WTC11 (cell line): ENCODE measurements around the gene TRA2A. TPM values are rescaled to one million over a fixed set of nuclear protein-coding genes. Genes with fewer than 3 reads are reported as not detected.

Source experiments
- ATAC-seq: fragments of 200-7000 bp; cut with Tn5 transposase; 2 replicates; pipeline ENCODE4 v1.10.0; 2021; ENCODE audit warnings: mild to moderate bottlenecking, moderate library complexity
- CTCF ChIA-PET: fragments of 300-600 bp; sonication (Branson Sonifier 250); formaldehyde crosslinking; loops from one replicate; lab custom pipeline; 2021; ENCODE audit warnings: antibody characterized with exemption; lab: Charles Lee
- POLR2A ChIA-PET: fragments of 350-600 bp; sonication (Branson Sonifier 250); formaldehyde crosslinking; loops from one replicate; lab custom pipeline; 2021; ENCODE audit warnings: antibody characterized with exemption; lab: Charles Lee
- DNase-seq: peaks from one replicate; pipeline ENCODE4 v3.0.0; 2021; ENCODE audit warnings: low spot score
- H3K27ac Mint-ChIP-seq: 2 replicates; pipeline ENCODE4 v1.8.0; 2021; ENCODE audit warnings: mixed read lengths
- H3K27me3 Mint-ChIP-seq: 2 replicates; pipeline ENCODE4 v1.8.0; 2021; ENCODE audit warnings: low read depth, mild to moderate bottlenecking, moderate library complexity, mixed read lengths
- H3K36me3 Mint-ChIP-seq: 2 replicates; pipeline ENCODE4 v1.8.0; 2021; ENCODE audit warnings: mixed read lengths
- H3K4me1 Mint-ChIP-seq: 2 replicates; pipeline ENCODE4 v1.8.0; 2022; ENCODE audit warnings: mixed read lengths
- H3K4me3 Mint-ChIP-seq: 2 replicates; pipeline ENCODE4 v1.8.0; 2021; ENCODE audit warnings: mild to moderate bottlenecking, moderate library complexity, mixed read lengths
- H3K9me3 Mint-ChIP-seq: 2 replicates; pipeline ENCODE4 v1.8.0; 2021; ENCODE audit warnings: mixed read lengths
- ESRRA ChIP-seq: sonication (generic); formaldehyde crosslinking; IDR thresholded peaks from 2 replicates; pipeline ENCODE4 v1.8.1; 2022; ENCODE audit warnings: mild to moderate bottlenecking, missing genetic modification reagents, borderline replicate concordance
- IRF2 ChIP-seq: sonication (generic); formaldehyde crosslinking; IDR thresholded peaks from 2 replicates; pipeline ENCODE4 v1.8.0; 2022; ENCODE audit warnings: low read depth, missing genetic modification reagents, borderline replicate concordance
- JUN ChIP-seq: sonication (generic); formaldehyde crosslinking; IDR thresholded peaks from 2 replicates; pipeline ENCODE4 v1.8.0; 2023; ENCODE audit warnings: mild to moderate bottlenecking, missing genetic modification reagents
- ZNF219 ChIP-seq: sonication (generic); formaldehyde crosslinking; IDR thresholded peaks from 2 replicates; pipeline ENCODE4 v1.8.0; 2023; ENCODE audit warnings: missing genetic modification reagents, mild to moderate bottlenecking, borderline replicate concordance
- ZNF423 ChIP-seq: fragments of 250-450 bp; sonication (Bioruptor Pico); IDR thresholded peaks from 2 replicates; pipeline ENCODE4 v2.1.2; 2022; ENCODE audit warnings: mild to moderate bottlenecking, moderate library complexity
- total RNA-seq: library from RNA; stranded (reverse); gene quantifications from 3 replicates; pipeline ENCODE4 v1.2.3, GENCODE V29; 2021
- TF ChIP-seq, protein P1 (sequence below): fragments of 250-450 bp; sonication (Bioruptor Pico); IDR thresholded peaks from 2 replicates; pipeline ENCODE4 v1.9.0; 2021; ENCODE audit warnings: mild to moderate bottlenecking, borderline replicate concordance
- TF ChIP-seq, protein P2 (sequence below): sonication (generic); formaldehyde crosslinking; IDR thresholded peaks from 2 replicates; pipeline ENCODE4 v1.8.1; 2023; ENCODE audit warnings: mild to moderate bottlenecking, moderate library complexity, missing genetic modification reagents
- TF ChIP-seq, protein P3 (sequence below): sonication (generic); formaldehyde crosslinking; IDR thresholded peaks from 2 replicates; pipeline ENCODE4 v1.8.1; 2023; ENCODE audit warnings: mild to moderate bottlenecking, missing genetic modification reagents
- TF ChIP-seq, protein P4 (sequence below): sonication (generic); formaldehyde crosslinking; IDR thresholded peaks from 2 replicates; pipeline ENCODE4 v1.8.1; 2023; ENCODE audit warnings: mild to moderate bottlenecking, missing genetic modification reagents, borderline replicate concordance
- TF ChIP-seq, protein P5 (sequence below): sonication (generic); formaldehyde crosslinking; IDR thresholded peaks from 2 replicates; pipeline ENCODE4 v1.8.1; 2023; ENCODE audit warnings: mild to moderate bottlenecking, missing genetic modification reagents
- TF ChIP-seq, protein P6 (sequence below): sonication (generic); formaldehyde crosslinking; IDR thresholded peaks from 2 replicates; pipeline ENCODE4 v1.8.0; 2023; ENCODE audit warnings: missing genetic modification reagents
- TF ChIP-seq, protein P7 (sequence below): sonication (generic); formaldehyde crosslinking; IDR thresholded peaks from 2 replicates; pipeline ENCODE4 v1.8.0; 2022; ENCODE audit warnings: mild to moderate bottlenecking, missing genetic modification reagents
- TF ChIP-seq, protein P8 (sequence below): sonication (generic); formaldehyde crosslinking; IDR thresholded peaks from 2 replicates; pipeline ENCODE4 v1.8.0; 2022; ENCODE audit warnings: mild to moderate bottlenecking, missing genetic modification reagents

The TRA2A gene
- total RNA-seq, 1 experiment from 2014 or later: 110 TPM

DNA sequence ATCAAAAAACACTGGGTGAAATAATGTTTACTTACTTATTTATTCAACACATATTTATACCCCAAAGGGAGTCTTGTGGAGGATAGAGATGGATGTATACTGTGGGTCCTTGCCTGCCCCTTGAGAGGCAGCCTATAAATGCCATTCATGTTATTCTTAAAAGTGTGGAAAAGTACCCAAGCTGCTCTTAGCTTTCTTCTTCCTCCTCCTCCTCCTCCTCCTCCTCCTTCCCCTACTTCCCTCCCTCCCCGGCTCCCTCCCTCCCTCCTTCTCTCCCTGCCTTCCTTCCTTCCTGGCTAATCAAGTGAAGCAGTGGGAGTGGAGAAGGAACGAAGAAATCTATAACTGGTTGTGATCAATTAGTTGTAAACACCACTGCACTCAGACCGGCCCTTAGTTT is 40.3 kb downstream of the TRA2A start (continued):
- TF ChIP-seq, protein P1, sequence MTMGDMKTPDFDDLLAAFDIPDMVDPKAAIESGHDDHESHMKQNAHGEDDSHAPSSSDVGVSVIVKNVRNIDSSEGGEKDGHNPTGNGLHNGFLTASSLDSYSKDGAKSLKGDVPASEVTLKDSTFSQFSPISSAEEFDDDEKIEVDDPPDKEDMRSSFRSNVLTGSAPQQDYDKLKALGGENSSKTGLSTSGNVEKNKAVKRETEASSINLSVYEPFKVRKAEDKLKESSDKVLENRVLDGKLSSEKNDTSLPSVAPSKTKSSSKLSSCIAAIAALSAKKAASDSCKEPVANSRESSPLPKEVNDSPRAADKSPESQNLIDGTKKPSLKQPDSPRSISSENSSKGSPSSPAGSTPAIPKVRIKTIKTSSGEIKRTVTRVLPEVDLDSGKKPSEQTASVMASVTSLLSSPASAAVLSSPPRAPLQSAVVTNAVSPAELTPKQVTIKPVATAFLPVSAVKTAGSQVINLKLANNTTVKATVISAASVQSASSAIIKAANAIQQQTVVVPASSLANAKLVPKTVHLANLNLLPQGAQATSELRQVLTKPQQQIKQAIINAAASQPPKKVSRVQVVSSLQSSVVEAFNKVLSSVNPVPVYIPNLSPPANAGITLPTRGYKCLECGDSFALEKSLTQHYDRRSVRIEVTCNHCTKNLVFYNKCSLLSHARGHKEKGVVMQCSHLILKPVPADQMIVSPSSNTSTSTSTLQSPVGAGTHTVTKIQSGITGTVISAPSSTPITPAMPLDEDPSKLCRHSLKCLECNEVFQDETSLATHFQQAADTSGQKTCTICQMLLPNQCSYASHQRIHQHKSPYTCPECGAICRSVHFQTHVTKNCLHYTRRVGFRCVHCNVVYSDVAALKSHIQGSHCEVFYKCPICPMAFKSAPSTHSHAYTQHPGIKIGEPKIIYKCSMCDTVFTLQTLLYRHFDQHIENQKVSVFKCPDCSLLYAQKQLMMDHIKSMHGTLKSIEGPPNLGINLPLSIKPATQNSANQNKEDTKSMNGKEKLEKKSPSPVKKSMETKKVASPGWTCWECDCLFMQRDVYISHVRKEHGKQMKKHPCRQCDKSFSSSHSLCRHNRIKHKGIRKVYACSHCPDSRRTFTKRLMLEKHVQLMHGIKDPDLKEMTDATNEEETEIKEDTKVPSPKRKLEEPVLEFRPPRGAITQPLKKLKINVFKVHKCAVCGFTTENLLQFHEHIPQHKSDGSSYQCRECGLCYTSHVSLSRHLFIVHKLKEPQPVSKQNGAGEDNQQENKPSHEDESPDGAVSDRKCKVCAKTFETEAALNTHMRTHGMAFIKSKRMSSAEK (CRISPR knock-in tag): no peak
- TF ChIP-seq, protein P2, sequence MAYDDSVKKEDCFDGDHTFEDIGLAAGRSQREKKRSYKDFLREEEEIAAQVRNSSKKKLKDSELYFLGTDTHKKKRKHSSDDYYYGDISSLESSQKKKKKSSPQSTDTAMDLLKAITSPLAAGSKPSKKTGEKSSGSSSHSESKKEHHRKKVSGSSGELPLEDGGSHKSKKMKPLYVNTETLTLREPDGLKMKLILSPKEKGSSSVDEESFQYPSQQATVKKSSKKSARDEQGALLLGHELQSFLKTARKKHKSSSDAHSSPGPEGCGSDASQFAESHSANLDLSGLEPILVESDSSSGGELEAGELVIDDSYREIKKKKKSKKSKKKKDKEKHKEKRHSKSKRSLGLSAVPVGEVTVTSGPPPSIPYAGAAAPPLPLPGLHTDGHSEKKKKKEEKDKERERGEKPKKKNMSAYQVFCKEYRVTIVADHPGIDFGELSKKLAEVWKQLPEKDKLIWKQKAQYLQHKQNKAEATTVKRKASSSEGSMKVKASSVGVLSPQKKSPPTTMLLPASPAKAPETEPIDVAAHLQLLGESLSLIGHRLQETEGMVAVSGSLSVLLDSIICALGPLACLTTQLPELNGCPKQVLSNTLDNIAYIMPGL (CRISPR knock-in tag): no peak
- TF ChIP-seq JUN (CRISPR knock-in tag): no peak
- TF ChIP-seq, protein P3, sequence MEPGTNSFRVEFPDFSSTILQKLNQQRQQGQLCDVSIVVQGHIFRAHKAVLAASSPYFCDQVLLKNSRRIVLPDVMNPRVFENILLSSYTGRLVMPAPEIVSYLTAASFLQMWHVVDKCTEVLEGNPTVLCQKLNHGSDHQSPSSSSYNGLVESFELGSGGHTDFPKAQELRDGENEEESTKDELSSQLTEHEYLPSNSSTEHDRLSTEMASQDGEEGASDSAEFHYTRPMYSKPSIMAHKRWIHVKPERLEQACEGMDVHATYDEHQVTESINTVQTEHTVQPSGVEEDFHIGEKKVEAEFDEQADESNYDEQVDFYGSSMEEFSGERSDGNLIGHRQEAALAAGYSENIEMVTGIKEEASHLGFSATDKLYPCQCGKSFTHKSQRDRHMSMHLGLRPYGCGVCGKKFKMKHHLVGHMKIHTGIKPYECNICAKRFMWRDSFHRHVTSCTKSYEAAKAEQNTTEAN: no peak

DNA sequence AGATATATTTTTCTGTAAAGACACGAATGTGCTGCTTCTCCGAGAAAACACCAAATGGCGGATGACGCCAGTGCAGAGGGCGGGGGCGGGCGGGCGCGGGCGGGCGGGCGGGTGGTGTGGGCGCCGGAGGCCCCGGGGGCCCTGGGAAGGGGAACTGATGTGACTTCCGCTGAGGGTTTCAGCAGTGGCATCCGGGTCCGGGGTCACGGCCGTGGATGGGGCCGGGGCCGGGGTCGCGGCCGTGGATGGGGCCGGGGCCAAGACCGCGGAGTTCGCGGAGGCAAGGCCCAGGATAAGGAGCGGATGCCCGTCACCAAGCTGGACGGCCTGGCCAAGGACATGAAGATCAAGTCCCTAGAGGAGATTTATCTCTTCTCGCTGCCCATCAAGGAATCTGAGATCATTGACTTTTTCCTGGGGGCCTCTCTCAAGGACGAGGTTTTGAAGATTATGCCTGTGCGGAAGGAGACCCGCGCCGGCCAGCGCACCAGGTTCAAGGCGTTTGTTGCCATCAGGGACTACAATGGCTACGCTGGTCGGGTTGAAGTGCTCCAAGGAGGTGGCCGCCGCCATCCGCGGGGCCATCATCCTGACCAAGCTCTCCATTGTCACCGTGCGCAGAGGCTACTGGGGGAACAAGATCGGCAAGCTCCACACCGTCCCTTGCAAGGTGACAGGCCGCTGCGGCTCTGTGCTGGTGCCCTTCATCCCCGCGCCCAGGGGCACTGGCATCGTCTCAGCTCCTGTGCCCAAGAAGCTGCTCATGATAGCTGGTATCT is 41.2 kb downstream of the TRA2A start:
- Mint-ChIP-seq H3K27me3 (no peaks in the 10 kb centered on the region), H3K36me3 (no peaks in the 10 kb centered on the region), H3K9me3 (no peaks in the 10 kb centered on the region), H3K27ac (peak overlapping the region; percentile 94), H3K4me1 (peaks cover 18% of the 10 kb centered on the region), H3K4me3 (peak overlapping the region; percentile 82)
- peak; percentile 26 for ATAC-seq
- DNase-seq: peak; percentile 24
- POLR2A ChIA-PET: interaction anchor here (0.5 to 1.2 kb wide), 4 partner anchors 12 to 218 kb away, joined by 3 to 9 read pairs (median 3); partner anchors contain the start of gene IGF2BP3
- CTCF ChIA-PET: interaction anchor here (0.5 to 1.7 kb wide), 3 partner anchors 61 to 217 kb away, joined by 3 to 7 read pairs (median 4); no protein-coding TSS in a partner anchor
- TF ChIP-seq ZNF423 (CRISPR knock-in tag) (no peak), ESRRA (CRISPR knock-in tag) (no peak), ZNF219 (CRISPR knock-in tag) (no peak), IRF2 (CRISPR knock-in tag) (no peak)
- TF ChIP-seq, protein P4, sequence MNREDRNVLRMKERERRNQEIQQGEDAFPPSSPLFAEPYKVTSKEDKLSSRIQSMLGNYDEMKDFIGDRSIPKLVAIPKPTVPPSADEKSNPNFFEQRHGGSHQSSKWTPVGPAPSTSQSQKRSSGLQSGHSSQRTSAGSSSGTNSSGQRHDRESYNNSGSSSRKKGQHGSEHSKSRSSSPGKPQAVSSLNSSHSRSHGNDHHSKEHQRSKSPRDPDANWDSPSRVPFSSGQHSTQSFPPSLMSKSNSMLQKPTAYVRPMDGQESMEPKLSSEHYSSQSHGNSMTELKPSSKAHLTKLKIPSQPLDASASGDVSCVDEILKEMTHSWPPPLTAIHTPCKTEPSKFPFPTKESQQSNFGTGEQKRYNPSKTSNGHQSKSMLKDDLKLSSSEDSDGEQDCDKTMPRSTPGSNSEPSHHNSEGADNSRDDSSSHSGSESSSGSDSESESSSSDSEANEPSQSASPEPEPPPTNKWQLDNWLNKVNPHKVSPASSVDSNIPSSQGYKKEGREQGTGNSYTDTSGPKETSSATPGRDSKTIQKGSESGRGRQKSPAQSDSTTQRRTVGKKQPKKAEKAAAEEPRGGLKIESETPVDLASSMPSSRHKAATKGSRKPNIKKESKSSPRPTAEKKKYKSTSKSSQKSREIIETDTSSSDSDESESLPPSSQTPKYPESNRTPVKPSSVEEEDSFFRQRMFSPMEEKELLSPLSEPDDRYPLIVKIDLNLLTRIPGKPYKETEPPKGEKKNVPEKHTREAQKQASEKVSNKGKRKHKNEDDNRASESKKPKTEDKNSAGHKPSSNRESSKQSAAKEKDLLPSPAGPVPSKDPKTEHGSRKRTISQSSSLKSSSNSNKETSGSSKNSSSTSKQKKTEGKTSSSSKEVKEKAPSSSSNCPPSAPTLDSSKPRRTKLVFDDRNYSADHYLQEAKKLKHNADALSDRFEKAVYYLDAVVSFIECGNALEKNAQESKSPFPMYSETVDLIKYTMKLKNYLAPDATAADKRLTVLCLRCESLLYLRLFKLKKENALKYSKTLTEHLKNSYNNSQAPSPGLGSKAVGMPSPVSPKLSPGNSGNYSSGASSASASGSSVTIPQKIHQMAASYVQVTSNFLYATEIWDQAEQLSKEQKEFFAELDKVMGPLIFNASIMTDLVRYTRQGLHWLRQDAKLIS: no peak
- TF ChIP-seq, protein P5, sequence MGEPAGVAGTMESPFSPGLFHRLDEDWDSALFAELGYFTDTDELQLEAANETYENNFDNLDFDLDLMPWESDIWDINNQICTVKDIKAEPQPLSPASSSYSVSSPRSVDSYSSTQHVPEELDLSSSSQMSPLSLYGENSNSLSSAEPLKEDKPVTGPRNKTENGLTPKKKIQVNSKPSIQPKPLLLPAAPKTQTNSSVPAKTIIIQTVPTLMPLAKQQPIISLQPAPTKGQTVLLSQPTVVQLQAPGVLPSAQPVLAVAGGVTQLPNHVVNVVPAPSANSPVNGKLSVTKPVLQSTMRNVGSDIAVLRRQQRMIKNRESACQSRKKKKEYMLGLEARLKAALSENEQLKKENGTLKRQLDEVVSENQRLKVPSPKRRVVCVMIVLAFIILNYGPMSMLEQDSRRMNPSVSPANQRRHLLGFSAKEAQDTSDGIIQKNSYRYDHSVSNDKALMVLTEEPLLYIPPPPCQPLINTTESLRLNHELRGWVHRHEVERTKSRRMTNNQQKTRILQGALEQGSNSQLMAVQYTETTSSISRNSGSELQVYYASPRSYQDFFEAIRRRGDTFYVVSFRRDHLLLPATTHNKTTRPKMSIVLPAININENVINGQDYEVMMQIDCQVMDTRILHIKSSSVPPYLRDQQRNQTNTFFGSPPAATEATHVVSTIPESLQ: no peak
- TF ChIP-seq, protein P6, sequence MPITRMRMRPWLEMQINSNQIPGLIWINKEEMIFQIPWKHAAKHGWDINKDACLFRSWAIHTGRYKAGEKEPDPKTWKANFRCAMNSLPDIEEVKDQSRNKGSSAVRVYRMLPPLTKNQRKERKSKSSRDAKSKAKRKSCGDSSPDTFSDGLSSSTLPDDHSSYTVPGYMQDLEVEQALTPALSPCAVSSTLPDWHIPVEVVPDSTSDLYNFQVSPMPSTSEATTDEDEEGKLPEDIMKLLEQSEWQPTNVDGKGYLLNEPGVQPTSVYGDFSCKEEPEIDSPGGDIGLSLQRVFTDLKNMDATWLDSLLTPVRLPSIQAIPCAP: no peak
- TF ChIP-seq, protein P7, sequence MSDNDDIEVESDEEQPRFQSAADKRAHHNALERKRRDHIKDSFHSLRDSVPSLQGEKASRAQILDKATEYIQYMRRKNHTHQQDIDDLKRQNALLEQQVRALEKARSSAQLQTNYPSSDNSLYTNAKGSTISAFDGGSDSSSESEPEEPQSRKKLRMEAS: no peak
- TF ChIP-seq, protein P8, sequence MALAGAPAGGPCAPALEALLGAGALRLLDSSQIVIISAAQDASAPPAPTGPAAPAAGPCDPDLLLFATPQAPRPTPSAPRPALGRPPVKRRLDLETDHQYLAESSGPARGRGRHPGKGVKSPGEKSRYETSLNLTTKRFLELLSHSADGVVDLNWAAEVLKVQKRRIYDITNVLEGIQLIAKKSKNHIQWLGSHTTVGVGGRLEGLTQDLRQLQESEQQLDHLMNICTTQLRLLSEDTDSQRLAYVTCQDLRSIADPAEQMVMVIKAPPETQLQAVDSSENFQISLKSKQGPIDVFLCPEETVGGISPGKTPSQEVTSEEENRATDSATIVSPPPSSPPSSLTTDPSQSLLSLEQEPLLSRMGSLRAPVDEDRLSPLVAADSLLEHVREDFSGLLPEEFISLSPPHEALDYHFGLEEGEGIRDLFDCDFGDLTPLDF (CRISPR knock-in tag): no peak
